K562 (cell line): ENCODE results near the gene LTBR. TPM values are rescaled to one million over a fixed set of nuclear protein-coding genes. Genes with fewer than 3 reads are reported as not detected.

Source experiments
- BCL6 ChIP-seq: fragments of 250-450 bp; sonication (Bioruptor Pico); IDR thresholded peaks from 2 replicates; pipeline ENCODE4 v1.4.0; 2020
- DLX4 ChIP-seq: fragments of 250-450 bp; sonication (Bioruptor Pico); IDR thresholded peaks from 2 replicates; pipeline ENCODE4 v1.6.1; 2021; ENCODE audit warnings: mild to moderate bottlenecking
- FOXJ3 ChIP-seq: sonication (generic); formaldehyde crosslinking; IDR thresholded peaks from 2 replicates; pipeline ENCODE4 v1.4.0; 2020; ENCODE audit warnings: mild to moderate bottlenecking, missing genetic modification reagents
- GATAD2A ChIP-seq: fragments of 450-650 bp; IDR thresholded peaks from 2 replicates; pipeline ENCODE4 v1.6.1; 2017
- HBP1 ChIP-seq: fragments of 450-650 bp; formaldehyde crosslinking; IDR thresholded peaks from 2 replicates; pipeline ENCODE4 v1.4.0; 2022; ENCODE audit warnings: missing genetic modification characterization
- KDM1A ChIP-seq, 2 experiments: fragments of 450-650 bp; IDR thresholded peaks; 2 replicates each; pipeline ENCODE4 v1.6.1; 2016; ENCODE audit warnings: mild to moderate bottlenecking in 2 of 2
- KLF13 ChIP-seq: fragments of 450-650 bp; IDR thresholded peaks from 2 replicates; pipeline ENCODE4 v1.6.1; 2016; ENCODE audit warnings: missing genetic modification characterization, low read depth, mild to moderate bottlenecking, missing compliant biosample characterization, moderate library complexity, borderline replicate concordance
- POLR3G ChIP-seq: IDR thresholded peaks from 2 replicates; pipeline ENCODE4 v1.6.1; 2011; ENCODE audit not compliant: insufficient read length, insufficient replicate concordance; ENCODE audit errors: extremely low read depth
- STAG1 ChIP-seq: sonication (generic); formaldehyde crosslinking; IDR thresholded peaks from 2 replicates; pipeline ENCODE4 v1.5.0; 2020; ENCODE audit warnings: missing genetic modification reagents, borderline replicate concordance
- TEAD4 ChIP-seq, 2 experiments: sonication (generic) in 1 of 2; formaldehyde crosslinking in 1 of 2; IDR thresholded peaks; 2 replicates each; pipeline versions ENCODE4 v1.6.1 to v1.8.0; 2012 to 2022; ENCODE audit warnings: borderline replicate concordance in 1 of 2, inconsistent platforms in 1 of 2, low read length in 1 of 2, mild to moderate bottlenecking in 1 of 2, missing genetic modification reagents in 1 of 2
- ZBTB33 ChIP-seq: sonication (generic); formaldehyde crosslinking; IDR thresholded peaks from 2 replicates; pipeline ENCODE4 v1.8.1; 2023; ENCODE audit warnings: mild to moderate bottlenecking, missing genetic modification reagents
- ZNF274 ChIP-seq: IDR thresholded peaks from 2 replicates; pipeline ENCODE4 v1.6.1; 2011; ENCODE audit warnings: low read depth, mild to moderate bottlenecking, low read length, moderate library complexity, borderline replicate concordance
- ZNF407 ChIP-seq: fragments of 450-650 bp; IDR thresholded peaks from 2 replicates; pipeline ENCODE4 v1.6.1; 2016; ENCODE audit warnings: low read depth
- ZNF717 ChIP-seq: fragments of 250-450 bp; sonication (Bioruptor Pico); IDR thresholded peaks from 2 replicates; pipeline ENCODE4 v1.5.0; 2021
- polyA plus RNA-seq, 8 experiments: library from polyadenylated mRNA; depleted of rRNA in 4 of 8; stranded (reverse) in 5 of 8; unstranded in 3 of 8; fragments of >200 nt; fragmentation: Nextera tagmentation in 2 of 8; fragmentation: Illumina TruSeq in 1 of 8; extraction: Ambion mirVana in 2 of 8; extraction: Trizol in 1 of 8; gene quantifications; 2 replicates each; pipeline versions ENCODE4 v1.2.1 to v1.2.3, GENCODE V29; 2011 to 2014; ENCODE audit warnings: inconsistent platforms in 1 of 8, missing spikeins in 1 of 8
- total RNA-seq, 7 experiments: library from RNA; depleted of rRNA in 6 of 7; stranded (reverse); fragments of >200 nt in 6 of 7; fragmentation: Illumina TruSeq in 2 of 7; extraction: Trizol in 2 of 7; gene quantifications; 2 replicates each; pipeline versions ENCODE4 v1.2.1 to v1.2.3, GENCODE V29; 2011 to 2021; ENCODE audit warnings: low replicate concordance in 1 of 7

LTBR gene
- total and polyA plus RNA-seq, 9 of the 15 experiments (the other 6 are each of a cell fraction or from before 2014, with no cell fraction given) = 0.96 to 69.0 (median 35.3) TPM

- TF ChIP-seq HBP1 (CRISPR knock-in tag) (no peak), ZNF717 (no peak), TEAD4 (IDR thresholded peaks at IDR 0.05; ENCODE audit: low read length) (peak; percentile 32; the same call in 1 of the 2 replicates), TEAD4 (CRISPR knock-in tag; IDR thresholded peaks at IDR 0.05; ENCODE audit: borderline replicate concordance) (no peak), ZNF274 (no peak), GATAD2A (no peak), ZNF407 (no peak), STAG1 (CRISPR knock-in tag) (peak; percentile 41; the same call in 1 of the 2 replicates), KDM1A (IDR thresholded peaks at IDR 0.05) (no peak), KLF13 (tag) (no peak), DLX4 (no peak), POLR3G (no peak), ZBTB33 (CRISPR knock-in tag) (0 out of 2 replicates have a peak, but pooled peaks have one; percentile 21), BCL6 (no peak), FOXJ3 (CRISPR knock-in tag) (no peak)
These were observed 39.5 kb downstream of the LTBR start (continued) for GRCh38 chr12:6423267-6424007.
